ENCODE measurements around the gene U2AF2.

The U2AF2 gene

GRCh38 chr19:55666343-55667005 is 11.6 kb downstream of the U2AF2 start:
- no peak for TF ChIP-seq CTCF (conservative IDR thresholded peaks at IDR 0.05)
- H3K27ac ChIP-seq, result no peak overlapping the region

- TF ChIP-seq CTCF (conservative IDR thresholded peaks at IDR 0.05), result no peak
- no peak overlapping the region for H3K27ac ChIP-seq
These were observed 12.2 kb downstream of the U2AF2 start for GRCh38 chr19:55667006-55667381.

GRCh38 chr19:55667511-55667910 is 12.7 kb downstream of the U2AF2 start:
- H3K27ac ChIP-seq, result no peak overlapping the region

DNA sequence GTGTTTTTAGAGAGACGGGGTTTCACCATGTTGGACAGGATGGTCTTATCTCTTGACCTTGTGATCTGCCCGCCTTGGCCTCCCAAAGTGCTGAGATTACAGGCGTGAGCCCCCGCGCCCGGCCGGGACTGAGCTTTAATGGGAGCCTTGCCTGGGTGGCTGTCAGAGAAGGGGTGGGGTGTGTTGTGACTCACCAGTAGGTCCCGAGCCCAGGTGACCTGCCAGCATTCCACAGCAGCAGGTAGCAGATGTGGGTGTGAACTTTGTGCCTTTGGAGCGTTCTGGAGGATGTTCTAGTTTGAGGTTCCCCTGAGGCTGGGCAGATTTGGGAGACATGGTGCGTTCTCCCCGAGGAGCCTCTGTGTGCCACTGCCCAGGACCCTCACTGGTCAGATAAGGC is 13.1 kb downstream of the U2AF2 start:
- no peak overlapping the region for H3K27ac ChIP-seq
- TF ChIP-seq CTCF (conservative IDR thresholded peaks at IDR 0.05), result no peak

More at GRCh38 chr19:55667511-55667910, 12.7 kb downstream of the U2AF2 start:
- TF ChIP-seq CTCF (conservative IDR thresholded peaks at IDR 0.05), result no peak

- TF ChIP-seq CTCF (conservative IDR thresholded peaks at IDR 0.05), result no peak
- no peak overlapping the region for H3K27ac ChIP-seq
These were observed 13.9 kb downstream of the U2AF2 start for GRCh38 chr19:55668603-55669348.

DNA sequence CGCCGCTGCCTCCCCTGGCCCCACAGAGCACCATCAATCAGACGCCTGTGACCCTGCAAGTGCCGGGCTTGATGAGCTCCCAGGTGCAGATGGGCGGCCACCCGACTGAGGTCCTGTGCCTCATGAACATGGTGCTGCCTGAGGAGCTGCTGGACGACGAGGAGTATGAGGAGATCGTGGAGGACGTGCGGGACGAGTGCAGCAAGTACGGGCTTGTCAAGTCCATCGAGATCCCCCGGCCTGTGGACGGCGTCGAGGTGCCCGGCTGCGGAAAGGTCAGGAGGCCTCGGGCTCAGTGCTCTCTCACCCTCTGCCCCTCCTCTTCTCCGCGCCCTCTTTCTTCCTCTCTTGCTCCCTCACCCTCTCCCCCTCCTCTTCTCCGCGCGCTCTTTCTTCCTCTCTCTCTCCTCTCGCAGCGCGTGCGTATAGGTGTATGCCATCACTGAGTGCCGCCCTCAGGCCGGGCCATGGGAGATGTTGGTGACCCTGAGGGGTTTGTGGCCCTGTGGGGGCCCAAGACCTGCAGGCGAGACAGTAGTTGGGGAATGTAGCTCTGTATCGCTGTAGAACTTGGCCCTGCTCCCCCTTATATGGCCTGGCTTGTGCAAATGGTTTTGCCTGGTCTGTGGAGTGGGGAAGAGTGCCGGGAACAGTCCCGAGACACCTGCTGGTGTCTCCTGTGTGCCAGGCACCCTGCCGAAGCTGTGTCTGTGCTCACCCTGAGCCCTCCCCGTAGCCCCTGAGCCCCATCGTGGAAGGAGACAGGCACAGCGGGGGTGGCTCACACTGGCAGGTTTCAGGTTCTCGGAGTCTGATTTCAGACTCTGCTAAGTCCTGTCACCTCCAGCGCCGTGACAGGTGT is 14.8 kb downstream of the U2AF2 start:
- no peak for TF ChIP-seq CTCF (conservative IDR thresholded peaks at IDR 0.05)
- H3K27ac ChIP-seq, result no peak overlapping the region
